OCI-LY7 (cell line): ENCODE results near the gene C10orf53. TPM values are rescaled to one million over a fixed set of nuclear protein-coding genes. Genes with fewer than 3 reads are reported as not detected.

Source experiments
- BruUV-seq: library from RNA; stranded (reverse); fragments of 400-500 nt; replicated peaks from 2 replicates; lab custom pipeline; 2021; lab: Mats Ljungman, UMichigan
- CTCF ChIA-PET: fragments of 300-600 bp; sonication (Branson Sonifier 250); formaldehyde crosslinking; loops from one replicate; lab custom pipeline; 2022; ENCODE audit warnings: antibody characterized with exemption; ENCODE audit not compliant: unreplicated experiment; lab: Charles Lee
- POLR2A ChIA-PET: fragments of 300-600 bp; sonication (Branson Sonifier 250); formaldehyde crosslinking; loops from one replicate; lab custom pipeline; 2022; ENCODE audit warnings: antibody characterized with exemption; lab: Charles Lee
- DNase-seq: peaks from one replicate; pipeline ENCODE4 v3.0.0-alpha.2; 2015; ENCODE audit warnings: low spot score
- H2AFZ ChIP-seq: fragments of 200-600 bp; sonication (generic), shearing (Covaris generic); 2 replicates; pipeline ENCODE4 v1.6.1; 2014; ENCODE audit warnings: mild to moderate bottlenecking, antibody characterized with exemption, low read length, moderate library complexity
- H3K27ac ChIP-seq: fragments of 200-600 bp; sonication (generic); 2 replicates; pipeline ENCODE4 v1.5.1; 2014; ENCODE audit warnings: mixed run types, low read depth, mild to moderate bottlenecking, moderate library complexity, low read length, inconsistent platforms; ENCODE audit not compliant: poor library complexity, severe bottlenecking
- H3K36me3 ChIP-seq: fragments of 200-600 bp; sonication (generic); 2 replicates; pipeline ENCODE4 v1.6.1; 2014; ENCODE audit warnings: mild to moderate bottlenecking, antibody characterized with exemption, low read length, moderate library complexity, mixed read lengths; ENCODE audit not compliant: insufficient read depth
- H3K4me1 ChIP-seq: fragments of 200-600 bp; sonication (generic); 2 replicates; pipeline ENCODE4 v1.5.1; 2014; ENCODE audit warnings: mild to moderate bottlenecking, low read length; ENCODE audit not compliant: insufficient read depth, poor library complexity, severe bottlenecking
- H3K4me2 ChIP-seq: fragments of 200-600 bp; sonication (generic); 2 replicates; pipeline ENCODE4 v1.6.1; 2014; ENCODE audit warnings: mild to moderate bottlenecking, low read length
- H3K4me3 ChIP-seq: fragments of 200-600 bp; sonication (generic); 2 replicates; pipeline ENCODE4 v1.5.1; 2014; ENCODE audit warnings: mild to moderate bottlenecking, low read depth, low read length; ENCODE audit not compliant: poor library complexity, severe bottlenecking
- H3K79me2 ChIP-seq: fragments of 200-600 bp; sonication (generic); 2 replicates; pipeline ENCODE4 v1.6.1; 2016; ENCODE audit warnings: low read depth, mild to moderate bottlenecking, low read length, moderate library complexity, mixed read lengths; ENCODE audit not compliant: insufficient read depth
- H3K9me2 ChIP-seq: fragments of 200-600 bp; sonication (generic); 2 replicates; pipeline ENCODE4 v1.6.1; 2016; ENCODE audit warnings: mild to moderate bottlenecking, low read length, mixed read lengths; ENCODE audit not compliant: insufficient read depth
- H3K9me3 ChIP-seq: fragments of 200-600 bp; sonication (generic); 2 replicates; pipeline ENCODE4 v1.6.1; 2014; ENCODE audit warnings: mild to moderate bottlenecking, mixed run types, low read length, mixed read lengths
- H4K20me1 ChIP-seq: fragments of 200-600 bp; sonication (generic); 2 replicates; pipeline ENCODE4 v1.6.1; 2014; ENCODE audit warnings: mild to moderate bottlenecking, antibody characterized with exemption, low read length, moderate library complexity, mixed read lengths; ENCODE audit not compliant: insufficient read depth
- EZH2phosphoT487 ChIP-seq: fragments of 200-600 bp; sonication (generic); IDR thresholded peaks from 2 replicates; pipeline ENCODE4 v1.6.1; 2018; ENCODE audit warnings: low read depth, borderline replicate concordance, mild to moderate bottlenecking, mixed run types, antibody characterized with exemption, low read length, moderate library complexity, mixed read lengths
- intact Hi-C: fragments of 100-400 bp; cut with micrococcal nuclease; formaldehyde crosslinking; loops from one replicate; pipeline ENCODE4 v1.10.0; 2022; ENCODE audit not compliant: unreplicated experiment
- total RNA-seq, 2 experiments: library from RNA; depleted of rRNA in 1 of 2; stranded (reverse); fragments of >200 nt in 1 of 2; shearing (Covaris generic) in 1 of 2; gene quantifications; 2 replicates each; pipeline ENCODE4 v1.2.3, GENCODE V29; 2014 to 2022
- TF ChIP-seq, protein P1 (sequence below): fragments of 200-600 bp; sonication (generic); conservative IDR thresholded peaks from 2 replicates; pipeline ENCODE4 v1.5.1; 2014; ENCODE audit warnings: mild to moderate bottlenecking, antibody characterized with exemption, low read length, moderate library complexity, mixed read lengths

The C10orf53 gene
- total RNA-seq, 2 experiments from 2014 or later, result not detected

DNA sequence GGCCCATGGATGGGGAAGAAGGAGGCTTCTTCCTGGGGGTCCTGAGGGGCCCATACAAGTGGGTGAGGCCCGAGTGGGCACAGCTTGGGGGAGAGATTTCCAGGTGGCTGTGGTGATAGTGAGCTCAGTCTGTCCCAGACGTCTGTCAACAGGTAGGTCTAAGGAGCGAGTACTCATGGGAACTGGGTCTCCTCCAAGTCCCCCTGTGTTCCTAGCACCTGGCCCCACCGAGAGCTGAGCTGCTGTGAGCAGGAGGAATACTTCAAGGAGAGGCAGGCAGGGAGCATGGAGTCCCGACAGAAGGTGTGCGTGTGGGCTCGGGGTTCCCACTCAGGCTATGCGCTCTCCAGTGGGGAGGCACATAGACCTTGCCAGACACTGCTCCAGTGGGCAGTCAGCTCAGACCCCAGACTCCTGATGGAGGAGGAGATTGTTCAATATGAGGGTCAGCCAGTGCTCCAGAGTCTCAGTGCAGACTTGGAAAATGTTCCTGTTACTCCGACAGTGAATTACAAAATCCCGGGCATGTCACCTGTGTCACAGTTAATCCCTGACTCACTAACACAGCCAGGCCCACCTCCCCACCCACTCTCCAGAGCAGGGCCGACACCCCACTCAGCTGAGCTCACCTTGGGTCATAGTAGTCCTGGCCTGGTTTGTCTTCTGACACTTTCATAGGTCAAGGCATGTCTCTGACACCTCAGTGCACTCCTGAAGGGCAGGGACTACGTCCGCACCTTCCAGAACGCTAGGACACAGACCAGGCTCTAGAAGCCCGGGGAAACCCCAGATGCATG, 28.2 kb upstream of the C10orf53 start:
- H2AFZ ChIP-seq, result no peak overlapping the region
- BruUV-seq, result no TSS peak
- POLR2A ChIA-PET, result interaction anchor here (0.5 kb wide), 1 partner anchor 68 kb away, joined by 3 read pairs; no protein-coding TSS in a partner anchor
- no peaks in the 10 kb centered on the region for H3K79me2 ChIP-seq
- no peak overlapping the region for H3K27ac ChIP-seq
- no peaks in the 10 kb centered on the region for H3K4me1 ChIP-seq
- no peaks in the 10 kb centered on the region for H3K9me2 ChIP-seq
- no peaks in the 10 kb centered on the region for H3K9me3 ChIP-seq
- no peaks in the 10 kb centered on the region for H3K36me3 ChIP-seq
- no peak overlapping the region for H3K4me2 ChIP-seq
- H4K20me1 ChIP-seq, result no peaks in the 10 kb centered on the region
- no peak for TF ChIP-seq EZH2phosphoT487
- TF ChIP-seq, protein P1, sequence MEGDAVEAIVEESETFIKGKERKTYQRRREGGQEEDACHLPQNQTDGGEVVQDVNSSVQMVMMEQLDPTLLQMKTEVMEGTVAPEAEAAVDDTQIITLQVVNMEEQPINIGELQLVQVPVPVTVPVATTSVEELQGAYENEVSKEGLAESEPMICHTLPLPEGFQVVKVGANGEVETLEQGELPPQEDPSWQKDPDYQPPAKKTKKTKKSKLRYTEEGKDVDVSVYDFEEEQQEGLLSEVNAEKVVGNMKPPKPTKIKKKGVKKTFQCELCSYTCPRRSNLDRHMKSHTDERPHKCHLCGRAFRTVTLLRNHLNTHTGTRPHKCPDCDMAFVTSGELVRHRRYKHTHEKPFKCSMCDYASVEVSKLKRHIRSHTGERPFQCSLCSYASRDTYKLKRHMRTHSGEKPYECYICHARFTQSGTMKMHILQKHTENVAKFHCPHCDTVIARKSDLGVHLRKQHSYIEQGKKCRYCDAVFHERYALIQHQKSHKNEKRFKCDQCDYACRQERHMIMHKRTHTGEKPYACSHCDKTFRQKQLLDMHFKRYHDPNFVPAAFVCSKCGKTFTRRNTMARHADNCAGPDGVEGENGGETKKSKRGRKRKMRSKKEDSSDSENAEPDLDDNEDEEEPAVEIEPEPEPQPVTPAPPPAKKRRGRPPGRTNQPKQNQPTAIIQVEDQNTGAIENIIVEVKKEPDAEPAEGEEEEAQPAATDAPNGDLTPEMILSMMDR, result no peak
- no peak overlapping the region for H3K4me3 ChIP-seq
- no peak for DNase-seq
- CTCF ChIA-PET, result no interaction called here
- intact Hi-C loops, result no loop called here

DNA sequence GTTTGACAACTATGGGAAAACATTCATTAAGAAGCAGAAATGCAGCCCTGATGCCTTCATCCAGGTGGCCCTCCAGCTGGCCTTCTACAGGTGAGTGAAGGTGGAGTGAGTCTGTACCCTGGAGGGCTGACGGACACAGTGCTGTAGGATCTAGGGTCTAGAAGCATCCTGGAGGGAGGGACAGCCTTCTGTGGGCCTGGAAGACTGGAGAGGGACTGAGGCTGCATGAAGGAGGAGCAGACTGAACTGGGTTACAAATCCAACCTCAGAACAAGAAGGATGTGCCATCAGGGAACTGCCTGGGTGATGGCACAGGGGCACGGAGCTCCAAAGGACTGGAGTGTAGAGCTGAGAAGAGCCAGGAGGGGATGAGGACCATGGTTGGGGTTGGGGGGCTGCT, 27.5 kb upstream of the C10orf53 start:
- BruUV-seq, result no TSS peak
- Histone ChIP-seq H3K4me1 (no peaks in the 10 kb centered on the region), H3K4me2 (no peak overlapping the region), H3K36me3 (no peaks in the 10 kb centered on the region), H2AFZ (no peak overlapping the region), H3K27ac (no peak overlapping the region), H3K9me2 (no peaks in the 10 kb centered on the region), H3K4me3 (no peak overlapping the region), H3K79me2 (no peaks in the 10 kb centered on the region), H4K20me1 (no peaks in the 10 kb centered on the region), H3K9me3 (no peaks in the 10 kb centered on the region)
- ChIA-PET POLR2A (no interaction called here), CTCF (no interaction called here)
- DNase-seq, result no peak
- TF ChIP-seq, protein P1, result no peak
- no peak for TF ChIP-seq EZH2phosphoT487
- intact Hi-C loops, result no loop called here
